ENCODE data around the gene SDK2. TPM values are rescaled to one million over a fixed set of nuclear protein-coding genes. Genes with fewer than 3 reads are reported as not detected.

Gene SDK2
- total and polyA plus RNA-seq, 8 donors: 0.04 to 0.31 (median 0.17) TPM

- H3K27me3 ChIP-seq: no peaks in the 10 kb centered on the region
- intact Hi-C loops (cut with DNase I): no loop called here
- DNase-seq (no peak), FAIRE-seq (no peak), ATAC-seq (peak in 3 of 4 donors; percentile 47 to 51 (median 48))
- H3K36me3 ChIP-seq: no peaks in the 10 kb centered on the region
- TF ChIP-seq CTCF (IDR thresholded peaks at IDR 0.05): no peak
- 76 to 80% methylated on average over 7 of the region's 7 CpGs for WGBS, 2 donors
- H3K27ac ChIP-seq: peak overlapping the region in 1 of 4 donors; percentile 36
- H3K4me3 ChIP-seq: no peak overlapping the region
- peaks cover 0 to 3% (median 0%) of the 10 kb centered on the region in 3 donors for H3K4me1 ChIP-seq
- H3K9me3 ChIP-seq: no peaks in the 10 kb centered on the region
Measured at GRCh38 chr17:73340093-73340596, 304.1 kb downstream of the SDK2 start.

DNA sequence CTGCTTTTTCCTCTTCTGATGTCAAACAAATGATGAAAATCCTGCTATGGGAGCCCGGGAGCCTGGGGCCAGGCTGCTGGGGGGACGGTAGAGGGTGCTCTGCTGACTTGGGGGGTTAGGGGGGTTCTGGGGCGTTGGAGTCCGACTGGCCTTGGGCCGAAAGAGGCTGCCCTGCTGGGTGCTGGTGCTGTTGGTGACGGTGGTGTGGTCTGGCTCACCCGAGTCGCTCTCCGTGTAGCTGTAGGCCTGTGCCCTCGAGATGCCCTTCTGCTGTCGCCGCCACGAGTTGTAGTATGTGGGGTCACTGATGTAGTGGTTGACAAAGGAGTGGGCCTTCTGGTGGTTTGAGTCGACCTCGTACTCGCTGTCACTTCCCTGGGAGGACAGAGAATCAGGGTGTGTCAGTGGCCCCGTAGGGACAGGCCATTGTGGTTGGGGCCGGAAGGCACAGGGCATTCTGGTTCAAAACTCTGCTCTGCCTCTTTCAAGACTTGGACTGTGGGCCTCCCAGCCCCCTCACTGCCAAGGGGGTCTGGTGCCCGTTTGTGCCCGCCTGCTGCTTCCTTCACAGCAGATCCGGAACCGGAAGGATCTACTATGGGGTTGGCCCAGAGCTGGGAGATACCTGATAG is 305.6 kb downstream of the SDK2 start:
- intact Hi-C loops (cut with DNase I): no loop called here
- no peak for ATAC-seq
- H3K4me1 ChIP-seq: peaks cover 0 to 3% (median 0%) of the 10 kb centered on the region in 3 donors
- no peaks in the 10 kb centered on the region for H3K9me3 ChIP-seq
- no peak overlapping the region for H3K27ac ChIP-seq
- H3K4me3 ChIP-seq: no peak overlapping the region
- TF ChIP-seq CTCF (IDR thresholded peaks at IDR 0.05): no peak
- H3K27me3 ChIP-seq: no peaks in the 10 kb centered on the region
- no peaks in the 10 kb centered on the region for H3K36me3 ChIP-seq
- no peak for DNase-seq
- 85 to 91% methylated on average over 22 of the region's 22 CpGs for WGBS, 2 donors
- no peak for FAIRE-seq

DNA sequence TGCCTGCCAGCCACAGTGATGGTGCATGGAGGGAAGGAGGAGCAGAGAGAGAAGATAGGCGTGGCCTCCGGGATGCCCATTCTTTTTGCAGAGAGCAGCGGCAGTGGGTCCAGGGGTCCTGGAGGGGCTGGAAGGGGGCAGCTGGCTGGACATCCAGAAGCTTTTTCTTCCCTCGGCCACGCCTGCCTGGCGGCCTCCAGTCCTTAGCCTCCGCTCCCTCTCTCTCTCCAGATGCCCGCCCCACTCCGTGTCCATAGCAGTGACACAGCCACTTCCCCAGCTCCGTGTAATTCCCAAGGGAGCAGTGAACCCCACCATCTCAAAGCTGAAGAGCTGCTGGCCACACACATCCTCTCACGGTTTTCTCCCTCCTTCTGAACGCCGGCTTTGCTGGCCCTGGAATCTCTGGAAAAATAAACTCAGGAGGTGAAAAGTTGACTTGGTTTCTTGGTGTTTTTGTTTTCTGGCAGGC is 306.2 kb downstream of the SDK2 start:
- H3K36me3 ChIP-seq: no peaks in the 10 kb centered on the region
- DNase-seq: no peak
- peaks cover 0 to 3% (median 0%) of the 10 kb centered on the region in 3 donors for H3K4me1 ChIP-seq
- no peak for FAIRE-seq
- TF ChIP-seq CTCF (IDR thresholded peaks at IDR 0.05): no peak
- no peak overlapping the region for H3K27ac ChIP-seq
- H3K27me3 ChIP-seq: no peaks in the 10 kb centered on the region
- H3K9me3 ChIP-seq: no peaks in the 10 kb centered on the region
- ATAC-seq: no peak
- H3K4me3 ChIP-seq: no peak overlapping the region
- 76 to 86% methylated on average over 13 of the region's 13 CpGs for WGBS, 2 donors
- intact Hi-C loops (cut with DNase I): no loop called here

DNA sequence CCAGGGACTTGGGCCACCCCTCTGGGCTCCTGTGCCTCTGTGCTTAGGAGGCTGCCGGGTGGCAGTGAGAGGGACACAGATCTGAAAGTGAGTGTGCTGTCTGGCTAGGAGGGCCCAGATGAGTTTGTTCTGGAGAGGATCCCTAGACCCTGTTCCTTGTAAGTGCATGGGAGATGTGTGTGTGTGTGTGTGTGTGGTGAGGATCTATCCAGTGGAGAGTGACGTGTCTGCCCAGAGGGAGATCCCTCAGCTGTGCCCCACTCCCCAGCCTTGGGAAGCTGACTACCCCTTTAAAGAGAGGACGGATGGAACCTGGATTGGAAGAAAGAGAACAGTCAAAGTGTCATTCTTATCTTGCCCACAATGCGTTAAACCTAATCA is 306.9 kb downstream of the SDK2 start:
- H3K4me1 ChIP-seq: peaks cover 0 to 3% (median 0%) of the 10 kb centered on the region in 3 donors
- H3K27ac ChIP-seq: no peak overlapping the region
- H3K36me3 ChIP-seq: no peaks in the 10 kb centered on the region
- no peak overlapping the region for H3K4me3 ChIP-seq
- WGBS, 2 donors: 61 to 63% methylated on average over 4 of the region's 4 CpGs
- no peaks in the 10 kb centered on the region for H3K9me3 ChIP-seq
- H3K27me3 ChIP-seq: no peaks in the 10 kb centered on the region
- intact Hi-C loops (cut with DNase I): no loop called here
- ATAC-seq: no peak
- TF ChIP-seq CTCF (IDR thresholded peaks at IDR 0.05): no peak
- no peak for DNase-seq
- FAIRE-seq: no peak
